HG02610 (cell line): ENCODE results near the gene HMGCS1.
A peak's percentile ranks its signal among the peaks of the same experiment; 100 is the strongest.
"Not testable (repeated sequence)": the region's sequence is repeated elsewhere in the genome, so short reads cannot be mapped to it uniquely, and the experiment has no call there.

Experiments used
- ATAC-seq: cut with Tn5 transposase; IDR thresholded peaks from one replicate; pipeline ENCODE4 v1.9.1; 2021; ENCODE audit warnings: mild to moderate bottlenecking, moderate library complexity; ENCODE audit not compliant: unreplicated experiment

HMGCS1 gene

DNA sequence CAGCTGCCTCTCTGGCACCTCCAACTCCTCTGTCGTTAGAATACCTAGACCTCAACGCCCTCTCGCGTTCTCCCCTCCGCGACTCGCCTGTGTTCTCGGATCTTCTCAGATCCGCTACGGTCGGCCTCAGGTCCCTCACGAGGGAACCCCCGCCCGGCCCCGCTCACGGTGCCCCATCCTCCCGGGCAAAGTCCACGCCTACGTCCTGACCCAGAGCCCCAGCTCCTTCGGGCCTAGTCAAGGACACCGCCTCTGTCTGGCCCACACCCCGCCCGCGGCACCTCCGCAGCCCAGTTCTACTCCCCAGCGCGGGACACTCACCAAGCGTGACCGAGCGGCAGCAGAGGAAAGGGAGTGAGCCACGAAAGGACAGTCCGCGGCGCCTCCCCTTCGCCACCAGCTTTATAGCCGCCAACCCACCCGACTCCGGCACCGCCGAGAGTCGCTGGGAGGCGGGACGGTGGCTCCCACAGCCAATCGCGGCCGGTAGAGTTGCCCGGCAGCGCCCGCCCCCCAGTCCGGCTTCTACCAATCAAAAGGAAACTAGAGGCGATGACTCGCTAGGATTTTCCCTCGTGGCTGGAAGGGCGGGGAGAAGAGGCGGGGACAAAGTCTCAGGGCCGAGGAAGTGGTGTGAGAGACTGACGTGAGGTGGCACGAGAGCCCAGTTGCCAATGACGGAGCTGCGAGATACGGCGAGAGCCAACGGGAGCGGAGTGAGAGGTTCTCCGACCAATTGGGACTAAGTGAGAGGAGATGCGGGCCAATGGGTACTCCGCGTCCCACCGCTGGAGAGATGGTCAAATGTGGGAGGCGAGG is at the start of gene HMGCS1:
HMGCS1 (minus strand) TSS at position 378 of the 819 bp plus-strand sequence. CDS start 14,447 bp downstream, outside the sequence.
- peak; percentile 95 for ATAC-seq

DNA sequence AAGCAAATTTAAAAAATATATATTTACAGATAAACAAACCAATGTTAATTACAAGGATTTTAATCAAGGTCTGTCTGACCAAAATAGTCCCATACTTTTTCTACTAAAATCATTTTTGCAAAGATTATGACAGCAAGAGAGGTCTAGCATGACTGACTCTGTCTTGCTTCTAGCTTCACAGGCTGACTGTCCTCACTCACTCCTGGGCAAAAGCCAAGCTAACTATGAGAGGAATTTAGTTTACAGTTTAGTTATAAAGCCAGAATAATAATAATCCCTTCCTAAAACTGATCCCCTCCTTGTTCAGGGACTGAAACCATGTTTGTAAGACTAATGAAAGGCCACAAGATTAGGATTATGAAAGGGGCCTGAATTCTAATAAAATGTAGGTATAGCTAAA is 45.5 kb upstream of the HMGCS1 start:
- no peak for ATAC-seq

DNA sequence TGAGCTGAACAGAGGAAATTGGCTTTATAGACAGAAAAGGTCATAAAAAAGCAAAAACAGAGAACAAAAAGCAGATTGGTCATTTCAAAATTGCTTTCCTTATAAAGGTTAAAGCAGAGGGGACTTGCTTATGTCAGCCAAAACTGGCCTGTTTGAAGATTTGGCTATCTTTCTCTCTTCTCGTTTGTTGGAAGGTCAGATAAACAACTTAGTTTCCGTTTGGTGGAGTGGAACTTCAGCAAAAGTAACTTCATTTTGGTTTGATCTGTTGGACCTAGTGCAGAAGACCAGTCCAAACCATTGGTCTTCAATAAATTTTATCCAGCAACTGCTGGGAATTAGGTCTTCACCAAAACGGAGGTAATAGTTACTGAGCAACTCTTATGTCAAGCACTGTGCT is 45.1 kb upstream of the HMGCS1 start:
- no peak for ATAC-seq

DNA sequence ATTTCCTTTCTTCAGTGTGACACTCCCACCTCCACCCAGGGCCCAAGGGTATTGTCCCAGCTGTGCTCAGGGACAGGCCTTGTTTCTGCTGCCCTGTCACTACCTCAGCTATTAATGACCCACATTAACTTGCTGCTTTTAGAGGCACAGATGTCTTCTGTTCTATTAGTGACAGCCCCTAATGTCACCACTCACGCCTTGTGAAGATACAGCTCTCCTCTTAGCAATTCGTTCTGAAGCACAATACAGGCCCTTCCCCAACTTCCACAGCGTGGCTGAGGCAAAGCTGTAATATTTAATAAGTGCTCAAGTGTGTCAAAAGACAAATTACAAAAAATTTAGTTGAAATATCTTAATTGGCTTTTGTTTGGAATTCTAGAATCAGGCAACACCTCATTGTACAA is 44.7 kb upstream of the HMGCS1 start:
- ATAC-seq: no peak

DNA sequence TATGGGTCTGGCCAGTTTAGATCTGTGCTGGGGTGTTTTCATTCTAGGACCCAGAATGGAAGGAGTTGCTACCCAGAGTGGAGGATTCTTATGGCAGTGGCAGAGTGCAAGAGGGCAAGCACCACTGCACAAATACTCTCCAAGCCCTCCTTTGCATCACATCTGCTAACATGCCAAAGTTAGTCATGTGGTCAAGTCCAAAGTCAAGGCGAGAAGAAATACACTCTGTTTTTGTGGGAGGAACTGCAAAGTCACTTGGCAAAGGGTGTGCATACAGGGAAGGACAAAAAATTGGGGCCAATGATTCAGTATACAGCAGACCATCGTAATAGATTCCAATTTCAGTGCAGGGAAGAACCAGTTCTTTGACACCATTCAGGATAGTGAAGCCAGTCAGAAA is 43.9 kb upstream of the HMGCS1 start:
- no peak for ATAC-seq

DNA sequence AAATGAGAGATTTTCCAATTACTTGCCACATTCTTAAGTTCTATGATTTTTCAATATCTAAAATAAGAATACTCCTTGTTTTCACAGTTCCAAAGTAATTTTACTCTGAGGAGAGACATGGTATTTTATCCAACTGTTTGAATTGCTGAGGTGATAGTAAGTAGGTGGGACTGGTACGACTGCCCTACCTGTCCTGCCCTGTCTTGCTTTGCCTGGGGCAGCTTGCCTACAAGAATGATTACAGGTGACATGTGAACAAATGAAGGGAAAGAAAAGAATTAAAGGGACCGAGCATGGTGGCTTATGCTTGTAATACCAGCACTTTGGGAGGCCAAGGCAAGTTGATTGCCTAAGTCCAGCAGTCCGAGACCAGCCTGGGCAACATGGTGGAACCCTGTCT is 41.6 kb upstream of the HMGCS1 start:
- ATAC-seq: no peak

DNA sequence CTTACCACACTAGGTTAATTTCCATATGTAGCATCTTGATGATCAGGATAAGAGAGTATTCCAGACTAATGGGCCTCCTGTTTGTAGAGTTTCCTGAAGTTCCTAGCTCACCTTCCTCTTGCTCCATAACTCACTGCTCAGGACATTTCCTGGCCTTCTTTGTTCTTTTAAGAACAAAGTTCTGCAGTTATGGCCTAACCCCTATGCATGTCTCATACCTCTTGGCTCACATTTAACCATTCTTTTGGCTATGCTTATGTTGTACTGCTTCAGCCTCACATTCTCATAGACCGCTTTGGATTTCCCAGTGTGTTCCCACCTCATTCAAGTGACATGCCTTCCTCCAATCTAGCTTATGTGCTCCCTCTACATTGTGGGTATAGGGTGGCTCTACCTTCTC is 40.5 kb upstream of the HMGCS1 start:
- no peak for ATAC-seq

DNA sequence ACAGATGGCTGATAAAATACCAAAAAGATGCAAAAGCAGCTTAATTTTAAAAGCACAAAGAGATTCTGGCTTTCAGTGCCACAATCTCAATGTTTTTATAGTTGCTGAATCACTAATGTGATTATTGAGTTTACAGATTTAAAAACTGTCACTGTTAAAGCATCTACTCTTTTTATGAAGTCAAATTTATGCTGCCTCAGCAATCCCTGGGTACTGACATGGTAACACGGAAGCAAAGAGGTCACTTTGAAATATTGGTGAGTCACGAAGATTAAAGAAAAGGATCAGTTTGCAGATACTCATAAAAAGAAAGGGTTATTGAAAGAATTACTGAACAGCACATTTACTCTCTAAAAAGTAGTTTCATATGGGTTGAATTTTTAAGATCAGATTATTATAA is 39.7 kb upstream of the HMGCS1 start:
- ATAC-seq: no peak

DNA sequence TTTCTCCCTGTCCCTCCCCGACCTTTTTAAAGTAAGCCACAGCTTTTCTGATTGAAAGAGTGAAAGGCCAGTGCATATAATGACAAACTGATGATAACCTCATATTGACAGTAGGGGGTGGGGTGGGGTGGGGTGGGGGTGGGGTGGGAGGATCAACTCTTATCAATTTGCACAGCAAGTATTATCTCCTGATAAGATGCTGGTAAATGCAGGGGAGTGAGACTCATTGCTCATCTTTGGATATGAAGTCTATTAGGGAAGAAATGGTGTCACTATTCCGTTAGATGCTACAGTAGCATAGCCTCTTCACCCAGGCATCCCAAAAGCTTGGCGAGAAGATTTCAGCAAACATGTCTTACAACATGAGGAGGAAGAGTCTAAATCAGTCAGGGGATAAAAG is 38.9 kb upstream of the HMGCS1 start:
- no peak for ATAC-seq

DNA sequence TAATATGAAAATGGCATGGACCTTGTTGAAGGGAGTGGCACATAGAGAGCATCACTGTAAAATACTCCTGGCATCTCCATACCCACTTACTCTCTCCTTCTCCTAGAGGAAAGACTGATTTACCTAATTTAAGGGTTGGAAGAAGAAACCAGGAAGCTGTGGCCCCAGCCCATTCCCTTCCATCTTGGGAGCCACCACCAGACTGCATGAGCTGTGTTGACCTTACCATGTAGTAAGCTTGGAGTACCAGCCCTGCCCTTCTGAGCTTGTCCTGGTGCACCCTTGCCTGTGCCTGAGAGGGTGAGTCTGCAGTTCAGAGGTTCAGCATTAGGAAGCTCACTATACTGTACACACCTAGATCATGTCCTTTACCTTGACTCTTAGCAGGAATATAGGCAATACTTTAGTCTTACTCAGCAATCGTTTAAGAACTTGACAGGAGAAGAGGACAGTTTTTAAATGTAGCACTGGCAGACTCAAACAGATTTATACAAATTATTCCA is 35.7 kb upstream of the HMGCS1 start:
- ATAC-seq: no peak

DNA sequence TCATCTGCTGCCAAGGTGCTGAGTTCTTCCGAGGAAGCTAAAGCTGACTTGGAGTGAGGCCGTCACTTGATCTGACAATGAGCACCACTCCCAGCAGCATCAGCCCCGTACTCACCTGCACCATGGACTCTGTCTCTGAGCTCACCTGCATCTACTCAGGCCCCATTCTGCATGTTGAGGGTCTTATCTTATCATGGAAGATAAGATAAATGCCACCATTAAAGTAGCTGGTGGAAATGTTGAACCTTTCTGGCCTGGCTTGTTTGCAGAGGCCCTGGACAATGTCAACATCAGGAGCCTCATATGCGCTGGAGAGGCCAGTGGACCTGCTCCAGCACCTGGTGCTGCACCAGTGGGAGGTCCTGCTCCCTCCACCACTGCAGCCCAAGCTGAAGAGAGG is 35.0 kb upstream of the HMGCS1 start:
- no peak for ATAC-seq

DNA sequence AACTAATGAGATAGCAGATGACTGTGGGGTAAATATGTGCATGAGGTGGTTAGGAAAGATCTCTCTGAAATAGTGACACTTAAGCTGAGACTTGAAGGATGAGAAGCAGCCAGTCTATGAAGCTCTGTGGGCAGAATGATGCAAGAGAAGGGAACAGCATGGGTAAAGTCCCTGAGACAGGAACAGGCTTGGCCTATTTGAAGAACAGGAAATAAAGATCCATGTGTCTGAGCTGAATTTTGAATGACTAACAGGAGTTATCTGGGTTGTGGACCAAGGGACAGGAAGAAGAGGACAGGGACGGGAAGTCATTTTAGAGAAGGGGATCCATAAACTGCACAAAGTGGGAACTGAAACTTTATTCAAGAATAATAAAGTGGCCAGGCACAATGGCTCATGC is 25.6 kb upstream of the HMGCS1 start:
- ATAC-seq: no peak

DNA sequence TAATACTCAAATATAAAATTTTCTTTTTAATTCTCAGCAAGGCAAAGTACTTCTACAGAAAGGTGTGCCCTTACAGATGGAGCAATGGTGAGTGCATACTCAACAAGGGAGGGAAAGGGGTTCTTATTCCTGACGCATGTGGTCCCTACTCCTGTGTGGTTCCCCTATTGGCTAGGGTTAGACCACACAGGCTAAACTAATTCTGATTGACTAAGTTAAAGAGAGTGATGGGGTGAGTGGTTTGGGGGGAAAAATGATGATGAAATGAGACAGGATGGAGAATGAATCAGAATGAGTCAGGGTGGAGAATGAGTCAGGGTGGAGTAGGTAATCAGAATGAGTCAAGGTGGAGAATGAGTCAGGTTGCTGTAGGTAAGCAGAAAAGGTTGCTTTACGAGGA is 22.9 kb upstream of the HMGCS1 start:
- no peak for ATAC-seq

DNA sequence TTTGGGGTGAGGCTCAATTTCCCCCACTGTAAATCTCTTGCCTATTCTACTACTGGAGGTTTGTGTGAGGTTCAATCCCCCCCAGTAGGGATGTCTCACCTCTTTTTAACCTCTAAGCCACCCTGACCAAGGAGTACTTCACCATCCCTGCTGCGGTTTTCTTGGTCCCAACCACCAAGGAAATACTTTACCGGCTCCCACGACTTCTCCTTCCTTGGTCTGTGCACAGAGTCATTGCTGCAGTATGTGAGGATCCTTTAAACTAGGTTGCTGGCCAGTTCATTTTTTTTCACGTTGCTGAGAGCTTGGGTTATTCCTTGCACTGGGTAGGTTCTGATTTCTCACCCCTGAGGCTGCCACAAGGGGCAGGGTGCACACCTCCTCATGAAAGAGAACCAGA is 22.5 kb upstream of the HMGCS1 start:
- no peak for ATAC-seq

DNA sequence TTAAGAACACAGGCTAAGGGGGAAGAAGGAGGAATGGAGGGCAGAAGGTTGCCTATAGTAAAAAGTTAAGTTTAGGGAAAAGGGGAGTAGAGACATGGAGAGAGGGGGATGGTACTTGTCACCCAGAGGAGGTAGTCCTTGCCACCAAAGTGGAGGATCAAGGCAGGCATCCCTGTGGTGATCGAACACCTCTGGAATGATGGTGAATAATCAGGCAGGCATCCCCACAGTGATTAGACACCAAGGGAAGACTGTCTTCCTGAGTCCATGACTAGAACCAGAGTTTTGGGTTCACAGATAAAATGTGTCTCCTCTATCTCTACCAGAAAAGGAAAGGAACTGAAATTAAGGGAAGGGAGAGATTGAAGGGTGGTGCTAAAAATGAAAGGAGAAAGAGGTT is 19.2 kb upstream of the HMGCS1 start:
- ATAC-seq: no peak

DNA sequence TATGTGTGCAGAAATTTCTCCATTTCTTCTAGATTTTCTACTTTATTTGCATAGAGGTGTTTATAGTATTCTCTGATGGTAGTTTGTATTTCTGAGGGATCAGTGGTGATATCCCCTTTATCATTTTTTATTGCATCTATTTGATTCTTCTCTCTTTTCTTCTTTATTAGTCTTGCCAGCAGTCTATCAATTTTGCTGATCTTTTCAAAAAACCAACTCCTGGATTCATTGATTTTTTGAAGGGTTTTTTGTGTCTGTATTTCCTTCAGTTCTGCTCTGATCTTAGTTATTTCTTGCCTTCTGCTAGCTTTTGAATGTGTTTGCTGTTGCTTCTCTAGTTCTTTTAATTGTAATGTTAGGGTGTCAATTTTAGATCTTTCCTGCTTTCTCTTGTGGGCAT is 12.4 kb upstream of the HMGCS1 start:
- ATAC-seq: not testable (repeated sequence)

DNA sequence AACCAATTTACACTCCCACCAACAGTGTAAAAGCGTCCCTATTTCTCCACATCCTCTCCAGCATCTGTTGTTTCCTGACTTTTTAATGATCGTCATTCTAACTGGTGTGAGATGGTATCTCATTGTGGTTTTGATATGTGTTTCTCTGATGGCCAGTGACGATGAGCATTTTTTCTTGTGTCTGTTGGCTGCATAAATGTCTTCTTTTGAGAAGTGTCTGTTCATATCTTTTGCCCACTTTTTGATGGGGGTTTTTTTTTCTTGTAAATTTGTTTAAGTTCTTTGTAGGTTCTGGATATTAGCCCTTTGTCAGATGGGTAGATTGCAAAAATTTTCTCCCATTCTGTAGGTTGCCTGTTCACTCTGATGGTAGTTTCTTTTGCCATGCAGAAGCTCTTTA is 10.3 kb upstream of the HMGCS1 start:
- not testable (repeated sequence) for ATAC-seq

DNA sequence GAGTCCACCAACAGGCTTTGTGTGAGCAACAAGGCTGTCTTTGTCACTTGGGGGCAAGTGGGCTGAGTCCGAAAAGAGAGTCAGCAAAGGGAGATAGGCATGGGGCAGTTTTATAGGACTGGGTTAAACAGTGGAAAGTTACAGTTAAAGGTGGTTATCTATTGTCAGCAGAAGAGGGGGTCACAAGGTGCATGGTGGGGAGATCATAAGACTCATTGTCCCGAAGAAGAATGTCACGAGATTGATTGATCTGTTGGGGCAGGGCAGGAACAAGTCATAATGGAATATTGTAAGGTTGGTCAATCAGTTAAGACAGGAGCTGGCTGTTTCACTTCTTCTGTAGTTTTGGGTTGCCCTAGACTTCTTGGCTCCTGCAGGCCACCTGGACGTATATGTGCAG is 7.6 kb upstream of the HMGCS1 start:
- no peak for ATAC-seq

DNA sequence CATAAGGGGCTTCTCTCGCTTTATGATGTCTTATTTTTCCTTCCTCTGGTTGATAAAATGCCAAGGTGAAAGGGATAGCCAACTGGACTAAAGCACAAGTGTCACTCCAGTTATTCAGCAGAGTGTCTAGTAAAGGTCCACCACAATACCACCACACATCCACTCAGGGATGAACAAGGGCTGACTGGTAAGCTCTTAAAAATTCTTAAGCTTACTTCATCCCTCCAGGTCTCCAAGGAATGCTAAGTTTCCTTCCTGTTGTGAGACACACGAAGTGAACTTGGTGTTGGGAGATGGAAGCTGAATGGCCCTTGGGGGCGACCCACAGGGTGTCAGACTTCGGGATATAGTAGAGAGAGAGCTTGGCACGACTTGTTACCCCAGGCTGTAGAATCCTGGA is 3.2 kb upstream of the HMGCS1 start:
- no peak for ATAC-seq

DNA sequence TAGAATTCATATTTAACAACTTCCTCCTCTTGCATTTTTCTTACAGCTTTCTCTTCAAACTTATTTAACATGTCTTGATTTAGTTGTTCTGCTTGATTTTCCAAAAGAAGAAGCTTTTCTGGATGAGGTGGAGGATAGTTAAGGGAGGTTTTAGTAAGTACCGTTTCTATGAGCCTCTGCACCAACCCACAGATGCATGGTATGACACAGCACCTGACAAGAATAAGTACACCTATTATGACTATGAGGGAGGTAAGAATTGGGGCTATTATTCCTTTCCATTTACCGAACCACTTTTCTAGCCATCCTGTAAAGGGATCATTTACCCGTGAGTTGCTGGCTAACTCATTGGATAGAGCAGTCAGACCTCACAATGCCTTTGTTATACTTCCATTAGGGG is 2.5 kb upstream of the HMGCS1 start:
- ATAC-seq: no peak

DNA sequence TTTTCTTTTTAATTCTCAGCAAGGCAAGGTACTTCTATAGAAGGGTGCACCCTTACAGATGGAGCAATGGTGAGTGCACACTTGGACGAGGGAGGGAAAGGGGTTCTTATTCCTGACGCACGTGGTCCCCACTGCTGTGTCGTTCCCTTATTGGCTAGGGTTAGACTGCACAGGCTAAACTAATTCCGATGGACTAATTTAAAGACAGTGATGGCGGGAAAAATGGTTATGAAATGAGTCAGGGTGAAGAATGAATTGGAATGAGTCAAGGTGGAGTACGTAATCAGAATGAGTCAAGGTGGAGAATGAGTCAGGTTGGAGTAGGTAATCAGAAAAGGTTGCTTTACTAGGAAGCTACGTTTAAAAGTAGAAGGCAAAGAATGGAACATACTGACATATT is 2.1 kb upstream of the HMGCS1 start:
- ATAC-seq: no peak

DNA sequence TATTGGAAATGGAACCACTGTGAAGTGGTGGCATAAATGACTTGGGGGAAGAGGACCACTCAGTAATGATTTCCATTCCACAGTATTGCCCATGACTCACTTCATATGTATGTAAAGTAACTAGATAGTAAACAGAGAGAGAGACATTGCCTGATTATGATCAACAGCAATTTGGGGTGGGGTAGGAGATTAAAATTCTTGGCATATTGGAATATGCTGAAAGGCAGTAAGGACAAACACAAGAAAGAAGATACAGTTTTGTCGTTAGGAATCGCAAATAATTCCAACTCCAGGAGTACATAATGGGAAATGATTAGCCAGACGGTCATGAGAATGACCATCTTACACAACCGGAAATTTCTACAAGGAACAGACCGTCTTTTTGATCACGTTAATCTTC is 1.5 kb upstream of the HMGCS1 start:
- no peak for ATAC-seq
